Endothelial cell of umbilical vein (primary cell): ENCODE measurements around the gene ALPL. TPM values are rescaled to one million over a fixed set of nuclear protein-coding genes. Genes with fewer than 3 reads are reported as not detected.
A peak's percentile ranks its signal among the peaks of the same experiment; 100 is the strongest.

Source experiments
- BruUV-seq: library from RNA; stranded (reverse); fragments of 400-500 nt; replicated peaks from 2 replicates; lab custom pipeline; 2021; lab: Mats Ljungman, UMichigan
- CTCF ChIA-PET: fragments of 300-600, 350-600 bp; sonication (Branson Sonifier 250); formaldehyde crosslinking; loops from one replicate; lab custom pipeline; 2021; ENCODE audit warnings: antibody characterized with exemption, inconsistent platforms; lab: Charles Lee
- POLR2A ChIA-PET: fragments of 300-600, 350-600 bp; sonication (Branson Sonifier 250); formaldehyde crosslinking; loops from one replicate; lab custom pipeline; 2021; ENCODE audit warnings: antibody characterized with exemption, inconsistent platforms; lab: Charles Lee
- DNase-seq: peaks from one replicate; pipeline ENCODE4 v3.0.0-alpha.2; 2011; ENCODE audit warnings: low read depth, low spot score
- FAIRE-seq: peaks from 2 replicates; lab custom pipeline; 2011; peaks lifted over from hg19 to GRCh38; lab: Jason Lieb, UNC
- H2AFZ ChIP-seq: 2 replicates; pipeline ENCODE4 v1.6.0; 2012; ENCODE audit warnings: low read depth, low read length, control low read depth, inconsistent platforms
- H3K27ac ChIP-seq: 2 replicates; pipeline ENCODE4 v1.5.1; 2011; ENCODE audit warnings: low read depth, mild to moderate bottlenecking, control low read depth, low read length, moderate library complexity; ENCODE audit not compliant: insufficient read depth
- H3K27me3 ChIP-seq, 2 experiments: 2 replicates each; pipeline versions ENCODE4 v1.6.0 to v1.6.1; 2011; ENCODE audit warnings: low read length in 2 of 2, mixed read lengths in 1 of 2; ENCODE audit not compliant: control insufficient read depth in 2 of 2, insufficient read depth in 2 of 2
- H3K36me3 ChIP-seq, 2 experiments: 2 replicates in 1 of 2; 3 replicates in 1 of 2; pipeline ENCODE4 v1.5.1; 2011; ENCODE audit warnings: low read length in 2 of 2, mild to moderate bottlenecking in 1 of 2, moderate library complexity in 1 of 2; ENCODE audit not compliant: control insufficient read depth in 2 of 2, insufficient read depth in 2 of 2; ENCODE audit errors: extremely low read depth in 1 of 2
- H3K4me1 ChIP-seq: 3 replicates; pipeline ENCODE4 v1.5.1; 2011; ENCODE audit warnings: mild to moderate bottlenecking, low read length; ENCODE audit not compliant: control insufficient read depth, insufficient read depth; ENCODE audit errors: extremely low read depth
- H3K4me2 ChIP-seq: 2 replicates; pipeline ENCODE4 v1.6.1; 2011; ENCODE audit warnings: low read length, control low read depth, mixed read lengths; ENCODE audit not compliant: insufficient read depth
- H3K4me3 ChIP-seq, 3 experiments: fragments of 200-600 bp in 1 of 3; sonication (generic), shearing (Covaris generic) in 1 of 3; replicated peaks in 1 of 3; 2 replicates each; pipeline ENCODE4 v1.5.1; 2011 to 2016; ENCODE audit warnings: control low read depth in 3 of 3, low read length in 3 of 3, mild to moderate bottlenecking in 2 of 3, inconsistent platforms in 1 of 3, low read depth in 1 of 3, moderate library complexity in 1 of 3; ENCODE audit not compliant: insufficient read depth in 1 of 3
- H3K79me2 ChIP-seq: 2 replicates; pipeline ENCODE4 v1.6.0; 2012; ENCODE audit warnings: low read length, inconsistent platforms; ENCODE audit not compliant: control insufficient read depth, insufficient read depth
- H3K9ac ChIP-seq: replicated peaks from 2 replicates; pipeline ENCODE3; 2011; ENCODE audit warnings: low read length, control low read depth; ENCODE audit not compliant: insufficient read depth; ENCODE audit errors: extremely low read depth
- H3K9me1 ChIP-seq: replicated peaks from 3 replicates; pipeline ENCODE4 v1.6.0; 2011; ENCODE audit warnings: mild to moderate bottlenecking, low read length; ENCODE audit not compliant: control insufficient read depth, insufficient read depth; ENCODE audit errors: extremely low read depth
- H3K9me3 ChIP-seq: replicated peaks from 2 replicates; pipeline ENCODE4 v1.5.1; 2012; ENCODE audit warnings: low read length, inconsistent platforms; ENCODE audit not compliant: control insufficient read depth, insufficient read depth
- H4K20me1 ChIP-seq: replicated peaks from 2 replicates; pipeline ENCODE3; 2011; ENCODE audit warnings: mild to moderate bottlenecking, low read length; ENCODE audit not compliant: control insufficient read depth, insufficient read depth; ENCODE audit errors: extremely low read depth
- EZH2 ChIP-seq: IDR thresholded peaks from 2 replicates; pipeline ENCODE4 v1.6.1; 2012; ENCODE audit warnings: borderline replicate concordance, low read depth, mild to moderate bottlenecking, moderate library complexity, low read length, inconsistent platforms; ENCODE audit not compliant: severe bottlenecking
- FOS ChIP-seq: IDR thresholded peaks from 2 replicates; pipeline ENCODE4 v1.6.1; 2011; ENCODE audit warnings: mild to moderate bottlenecking, low read length, moderate library complexity, borderline replicate concordance; ENCODE audit not compliant: insufficient read depth
- GATA2 ChIP-seq: IDR thresholded peaks from 2 replicates; pipeline ENCODE4 v1.7.0; 2011; ENCODE audit warnings: low read depth, mild to moderate bottlenecking, moderate library complexity, mixed read lengths, low read length; ENCODE audit not compliant: insufficient read length, insufficient read depth
- JUN ChIP-seq: IDR thresholded peaks from 2 replicates; pipeline ENCODE4 v1.6.1; 2011; ENCODE audit warnings: borderline replicate concordance, low read depth; ENCODE audit not compliant: insufficient read length, insufficient read depth
- MYC ChIP-seq: IDR thresholded peaks from one replicate; pipeline ENCODE4 v1.6.1; 2011; ENCODE audit warnings: mild to moderate bottlenecking, low read depth, low read length
- POLR2A ChIP-seq: IDR thresholded peaks from 2 replicates; pipeline ENCODE4 v1.6.1; 2012; ENCODE audit warnings: low read depth, mild to moderate bottlenecking, control low read depth, low read length
- POLR2AphosphoS5 ChIP-seq: IDR thresholded peaks from 2 replicates; pipeline ENCODE4 v1.6.1; 2012; ENCODE audit warnings: low read depth, mild to moderate bottlenecking, control low read depth, low read length, moderate library complexity; ENCODE audit not compliant: insufficient read depth
- dilution Hi-C: fragments of 300-500 bp; cut with MboI; formaldehyde crosslinking; loops from one replicate; pipeline ENCODE4 v1.15.0; 2019; ENCODE audit warnings: low sequenced_read_pairs; ENCODE audit not compliant: extremely low pct_ligation_motif_present
- intact Hi-C: fragments of 100-400 bp; cut with micrococcal nuclease; formaldehyde crosslinking; loops from one replicate; pipeline ENCODE4 v1.10.0; 2022
- polyA plus RNA-seq, 4 experiments: library from polyadenylated mRNA; depleted of rRNA in 3 of 4; stranded (reverse) in 3 of 4; unstranded in 1 of 4; fragments of >200 nt; gene quantifications; 2 replicates each; pipeline versions ENCODE4 v1.2.1 to v1.2.3, GENCODE V29; 2011 to 2012; ENCODE audit warnings: missing spikeins in 1 of 4
- total RNA-seq: library from RNA; stranded (reverse); gene quantifications from 2 replicates; pipeline ENCODE4 v1.2.3, GENCODE V29; 2021
- TF ChIP-seq, protein P1 (sequence below), 2 donors: IDR thresholded peaks; 1 replicate in 1 of 2; 2 replicates in 1 of 2; pipeline ENCODE4 v1.5.1; 2011; ENCODE audit warnings: low read length in 2 of 2, mild to moderate bottlenecking in 2 of 2, moderate library complexity in 2 of 2, control low read depth in 1 of 2, inconsistent platforms in 1 of 2, low read depth in 1 of 2; ENCODE audit not compliant: insufficient read depth in 1 of 2; ENCODE audit errors: extremely low read depth in 1 of 2
- TF ChIP-seq, protein P2 (sequence below): IDR thresholded peaks from 2 replicates; pipeline ENCODE4 v1.6.1; 2011; ENCODE audit not compliant: insufficient read depth, insufficient read length

The ALPL gene
- total and polyA plus RNA-seq, 2 donors (not counting 3 experiments of a cell fraction or from before 2014, with no cell fraction given), result 0.38 to 0.92 TPM

DNA sequence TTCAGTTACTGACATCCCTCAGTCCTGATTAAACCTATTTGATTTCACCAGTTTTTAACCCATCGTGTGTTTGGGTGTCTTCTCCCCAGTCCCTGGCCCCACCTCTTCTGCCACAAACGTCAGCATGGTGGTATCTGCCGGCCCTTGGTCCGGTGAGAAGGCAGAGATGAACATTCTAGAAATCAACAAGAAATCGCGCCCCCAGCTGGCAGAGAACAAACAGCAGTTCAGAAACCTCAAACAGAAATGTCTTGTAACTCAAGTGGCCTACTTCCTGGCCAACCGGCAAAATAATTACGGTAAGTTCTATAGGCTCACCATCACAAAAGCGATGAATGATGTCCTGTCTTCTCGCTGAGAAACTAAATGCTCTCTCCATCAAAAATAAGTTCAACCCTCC is 40.6 kb upstream of the ALPL start:
- Histone ChIP-seq H3K79me2 (no peaks in the 10 kb centered on the region), H3K4me1 (no peaks in the 10 kb centered on the region), H3K9me3 (no peaks in the 10 kb centered on the region), H3K4me3 (no peak overlapping the region), H3K27me3 (peaks cover 0 to 2% of the 10 kb centered on the region in 2 experiments), H2AFZ (no peak overlapping the region), H3K4me2 (no peak overlapping the region), H3K9me1 (no peaks in the 10 kb centered on the region), H3K36me3 (no peaks in the 10 kb centered on the region), H3K9ac (no peak overlapping the region), H3K27ac (no peak overlapping the region), H4K20me1 (no peaks in the 10 kb centered on the region)
- no peak for TF ChIP-seq JUN
- TF ChIP-seq POLR2A, result no peak
- no peak for TF ChIP-seq EZH2
- TF ChIP-seq MYC, result no peak
- TF ChIP-seq, protein P1, sequence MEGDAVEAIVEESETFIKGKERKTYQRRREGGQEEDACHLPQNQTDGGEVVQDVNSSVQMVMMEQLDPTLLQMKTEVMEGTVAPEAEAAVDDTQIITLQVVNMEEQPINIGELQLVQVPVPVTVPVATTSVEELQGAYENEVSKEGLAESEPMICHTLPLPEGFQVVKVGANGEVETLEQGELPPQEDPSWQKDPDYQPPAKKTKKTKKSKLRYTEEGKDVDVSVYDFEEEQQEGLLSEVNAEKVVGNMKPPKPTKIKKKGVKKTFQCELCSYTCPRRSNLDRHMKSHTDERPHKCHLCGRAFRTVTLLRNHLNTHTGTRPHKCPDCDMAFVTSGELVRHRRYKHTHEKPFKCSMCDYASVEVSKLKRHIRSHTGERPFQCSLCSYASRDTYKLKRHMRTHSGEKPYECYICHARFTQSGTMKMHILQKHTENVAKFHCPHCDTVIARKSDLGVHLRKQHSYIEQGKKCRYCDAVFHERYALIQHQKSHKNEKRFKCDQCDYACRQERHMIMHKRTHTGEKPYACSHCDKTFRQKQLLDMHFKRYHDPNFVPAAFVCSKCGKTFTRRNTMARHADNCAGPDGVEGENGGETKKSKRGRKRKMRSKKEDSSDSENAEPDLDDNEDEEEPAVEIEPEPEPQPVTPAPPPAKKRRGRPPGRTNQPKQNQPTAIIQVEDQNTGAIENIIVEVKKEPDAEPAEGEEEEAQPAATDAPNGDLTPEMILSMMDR (IDR thresholded peaks at IDR 0.05; ENCODE audit: extremely low read depth in 1 of 2, insufficient read depth in 1 of 2, low read depth in 1 of 2, low read length in 2 of 2), result peak; percentile 26 to 38
- CTCF ChIA-PET, result interaction anchor here (1.0 to 1.3 kb wide), 2 partner anchors 22 to 40 kb away, joined by 3 read pairs; partner anchors contain the start of gene ALPL
- POLR2A ChIA-PET, result no interaction called here
- dilution Hi-C loops, result no loop called here
- DNase-seq (peak; percentile 16), FAIRE-seq (no peak)
- intact Hi-C loops, result loop anchor here (1.0 kb wide), 1 partner anchor 98 kb away; no protein-coding TSS in a partner anchor
- BruUV-seq, result no TSS peak

GRCh38 chr1:21469581-21469980 is 39.6 kb upstream of the ALPL start:
- no peak overlapping the region for H3K27ac ChIP-seq
- H3K27me3 ChIP-seq, result peaks cover 0 to 2% of the 10 kb centered on the region in 2 experiments
- dilution Hi-C loops, result no loop called here
- intact Hi-C loops, result no loop called here
- no peak overlapping the region for H3K9ac ChIP-seq
- DNase-seq, result no peak
- no peak for FAIRE-seq
- ChIA-PET CTCF (interaction anchor here (1.3 kb wide), 2 partner anchors 39 to 101 kb away, joined by 3 read pairs; partner anchors contain the start of gene ALPL), POLR2A (no interaction called here)
- H2AFZ ChIP-seq, result no peak overlapping the region
- H3K9me1 ChIP-seq, result no peaks in the 10 kb centered on the region
- no peaks in the 10 kb centered on the region for H3K36me3 ChIP-seq
- H3K79me2 ChIP-seq, result no peaks in the 10 kb centered on the region
- no TSS peak for BruUV-seq
- no peaks in the 10 kb centered on the region for H3K4me1 ChIP-seq
- no peak overlapping the region for H3K4me3 ChIP-seq
- no peaks in the 10 kb centered on the region for H3K9me3 ChIP-seq
- H4K20me1 ChIP-seq, result no peaks in the 10 kb centered on the region
- TF ChIP-seq, protein P1 (IDR thresholded peaks at IDR 0.05; ENCODE audit: extremely low read depth in 1 of 2, insufficient read depth in 1 of 2, low read depth in 1 of 2, low read length in 2 of 2), result no peak
- TF ChIP-seq POLR2AphosphoS5 (no peak), JUN (no peak), FOS (no peak), EZH2 (no peak), POLR2A (no peak), MYC (no peak), GATA2 (no peak)
- TF ChIP-seq, protein P2, sequence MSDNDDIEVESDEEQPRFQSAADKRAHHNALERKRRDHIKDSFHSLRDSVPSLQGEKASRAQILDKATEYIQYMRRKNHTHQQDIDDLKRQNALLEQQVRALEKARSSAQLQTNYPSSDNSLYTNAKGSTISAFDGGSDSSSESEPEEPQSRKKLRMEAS, result no peak
- no peak overlapping the region for H3K4me2 ChIP-seq
